WTC11 (cell line): ENCODE measurements around the gene CD86. TPM values are rescaled to one million over a fixed set of nuclear protein-coding genes. Genes with fewer than 3 reads are reported as not detected.

ENCODE experiments used
- ATAC-seq: fragments of 200-7000 bp; cut with Tn5 transposase; 2 replicates; pipeline ENCODE4 v1.10.0; 2021; ENCODE audit warnings: mild to moderate bottlenecking, moderate library complexity
- CTCF ChIA-PET: fragments of 300-600 bp; sonication (Branson Sonifier 250); formaldehyde crosslinking; loops from one replicate; lab custom pipeline; 2021; ENCODE audit warnings: antibody characterized with exemption; lab: Charles Lee
- POLR2A ChIA-PET: fragments of 350-600 bp; sonication (Branson Sonifier 250); formaldehyde crosslinking; loops from one replicate; lab custom pipeline; 2021; ENCODE audit warnings: antibody characterized with exemption; lab: Charles Lee
- DNase-seq: peaks from one replicate; pipeline ENCODE4 v3.0.0; 2021; ENCODE audit warnings: low spot score
- H3K27ac Mint-ChIP-seq: 2 replicates; pipeline ENCODE4 v1.8.0; 2021; ENCODE audit warnings: mixed read lengths
- H3K27me3 Mint-ChIP-seq: 2 replicates; pipeline ENCODE4 v1.8.0; 2021; ENCODE audit warnings: low read depth, mild to moderate bottlenecking, moderate library complexity, mixed read lengths
- H3K36me3 Mint-ChIP-seq: 2 replicates; pipeline ENCODE4 v1.8.0; 2021; ENCODE audit warnings: mixed read lengths
- H3K4me1 Mint-ChIP-seq: 2 replicates; pipeline ENCODE4 v1.8.0; 2022; ENCODE audit warnings: mixed read lengths
- H3K4me3 Mint-ChIP-seq: 2 replicates; pipeline ENCODE4 v1.8.0; 2021; ENCODE audit warnings: mild to moderate bottlenecking, moderate library complexity, mixed read lengths
- H3K9me3 Mint-ChIP-seq: 2 replicates; pipeline ENCODE4 v1.8.0; 2021; ENCODE audit warnings: mixed read lengths
- EMX1 ChIP-seq: fragments of 250-450 bp; sonication (Bioruptor Pico); IDR thresholded peaks from 2 replicates; pipeline ENCODE4 v1.8.0; 2021; ENCODE audit warnings: mild to moderate bottlenecking
- ETV6 ChIP-seq: sonication (generic); formaldehyde crosslinking; IDR thresholded peaks from 2 replicates; pipeline ENCODE4 v1.8.1; 2022; ENCODE audit warnings: mild to moderate bottlenecking, missing genetic modification reagents
- FOXJ3 ChIP-seq: sonication (generic); formaldehyde crosslinking; IDR thresholded peaks from 2 replicates; pipeline ENCODE4 v1.9.0; 2021; ENCODE audit warnings: missing genetic modification reagents, mild to moderate bottlenecking, borderline replicate concordance
- GTF2I ChIP-seq: fragments of 250-450 bp; sonication (Bioruptor Pico); conservative IDR thresholded peaks from 2 replicates; pipeline ENCODE4 v1.4.0; 2021; ENCODE audit warnings: mild to moderate bottlenecking
- HMGA2 ChIP-seq: fragments of 250-450 bp; sonication (Bioruptor Pico); IDR thresholded peaks from 2 replicates; pipeline ENCODE4 v1.4.0; 2021; ENCODE audit warnings: mild to moderate bottlenecking, moderate library complexity
- HMGXB4 ChIP-seq: sonication (generic); formaldehyde crosslinking; IDR thresholded peaks from 2 replicates; pipeline ENCODE4 v1.8.1; 2023; ENCODE audit warnings: mild to moderate bottlenecking, moderate library complexity, missing genetic modification reagents
- IRF1 ChIP-seq: sonication (generic); formaldehyde crosslinking; IDR thresholded peaks from 2 replicates; pipeline ENCODE4 v1.8.0; 2023; ENCODE audit warnings: missing genetic modification reagents
- IRF2 ChIP-seq: sonication (generic); formaldehyde crosslinking; IDR thresholded peaks from 2 replicates; pipeline ENCODE4 v1.8.0; 2022; ENCODE audit warnings: low read depth, missing genetic modification reagents, borderline replicate concordance
- JAZF1 ChIP-seq: fragments of 250-450 bp; sonication (Bioruptor Pico); IDR thresholded peaks from 2 replicates; pipeline ENCODE4 v1.9.0; 2021; ENCODE audit warnings: moderate library complexity, mild to moderate bottlenecking, inconsistent platforms
- NR3C1 ChIP-seq: sonication (generic); formaldehyde crosslinking; conservative IDR thresholded peaks from 2 replicates; pipeline ENCODE4 v1.8.1; 2023; ENCODE audit warnings: low read depth, mild to moderate bottlenecking, missing genetic modification reagents
- SMAD3 ChIP-seq: sonication (generic); formaldehyde crosslinking; IDR thresholded peaks from 2 replicates; pipeline ENCODE4 v1.8.0; 2022; ENCODE audit warnings: missing genetic modification reagents, mild to moderate bottlenecking, borderline replicate concordance
- TEAD1 ChIP-seq: sonication (generic); formaldehyde crosslinking; IDR thresholded peaks from 2 replicates; pipeline ENCODE4 v1.8.0; 2022; ENCODE audit warnings: mild to moderate bottlenecking, missing genetic modification reagents
- ZNF121 ChIP-seq: sonication (generic); formaldehyde crosslinking; IDR thresholded peaks from 2 replicates; pipeline ENCODE4 v1.8.0; 2023; ENCODE audit warnings: missing genetic modification reagents
- ZNF219 ChIP-seq: sonication (generic); formaldehyde crosslinking; IDR thresholded peaks from 2 replicates; pipeline ENCODE4 v1.8.0; 2023; ENCODE audit warnings: missing genetic modification reagents, mild to moderate bottlenecking, borderline replicate concordance
- ZNF263 ChIP-seq: sonication (generic); formaldehyde crosslinking; IDR thresholded peaks from 2 replicates; pipeline ENCODE4 v1.8.1; 2022; ENCODE audit warnings: low read depth, mild to moderate bottlenecking, moderate library complexity, missing genetic modification reagents
- ZNF317 ChIP-seq: sonication (generic); formaldehyde crosslinking; IDR thresholded peaks from 2 replicates; pipeline ENCODE4 v1.8.1; 2023; ENCODE audit warnings: low read depth, mild to moderate bottlenecking, moderate library complexity, missing genetic modification reagents, borderline replicate concordance
- ZNF671 ChIP-seq: fragments of 250-450 bp; sonication (Bioruptor Pico); IDR thresholded peaks from 2 replicates; pipeline ENCODE4 v1.8.0; 2021; ENCODE audit warnings: mild to moderate bottlenecking
- total RNA-seq: library from RNA; stranded (reverse); gene quantifications from 3 replicates; pipeline ENCODE4 v1.2.3, GENCODE V29; 2021
- TF ChIP-seq, protein P1 (sequence below): sonication (generic); formaldehyde crosslinking; IDR thresholded peaks from 2 replicates; pipeline ENCODE4 v1.8.1; 2023; ENCODE audit warnings: mild to moderate bottlenecking, missing genetic modification reagents
- TF ChIP-seq, protein P2 (sequence below): fragments of 200-600 bp; IDR thresholded peaks from 2 replicates; pipeline ENCODE4 v1.8.0; 2022; ENCODE audit warnings: antibody characterized with exemption
- TF ChIP-seq, protein P3 (sequence below): sonication (generic); formaldehyde crosslinking; IDR thresholded peaks from 2 replicates; pipeline ENCODE4 v1.8.1; 2022; ENCODE audit warnings: mild to moderate bottlenecking, missing genetic modification reagents, moderate library complexity, borderline replicate concordance

The CD86 gene
- total RNA-seq, 1 experiment from 2014 or later = 0.61 TPM

GRCh38 chr3:122031123-122031468 lies 24.1 kb upstream of the CD86 start (continued):
- TF ChIP-seq TEAD1 (no peak), ZNF317 (CRISPR knock-in tag) (no peak), IRF1 (CRISPR knock-in tag) (no peak), ZNF263 (no peak), ZNF671 (CRISPR knock-in tag) (no peak), EMX1 (CRISPR knock-in tag) (no peak), HMGXB4 (no peak), HMGA2 (no peak), JAZF1 (CRISPR knock-in tag) (no peak)
- TF ChIP-seq, protein P1, sequence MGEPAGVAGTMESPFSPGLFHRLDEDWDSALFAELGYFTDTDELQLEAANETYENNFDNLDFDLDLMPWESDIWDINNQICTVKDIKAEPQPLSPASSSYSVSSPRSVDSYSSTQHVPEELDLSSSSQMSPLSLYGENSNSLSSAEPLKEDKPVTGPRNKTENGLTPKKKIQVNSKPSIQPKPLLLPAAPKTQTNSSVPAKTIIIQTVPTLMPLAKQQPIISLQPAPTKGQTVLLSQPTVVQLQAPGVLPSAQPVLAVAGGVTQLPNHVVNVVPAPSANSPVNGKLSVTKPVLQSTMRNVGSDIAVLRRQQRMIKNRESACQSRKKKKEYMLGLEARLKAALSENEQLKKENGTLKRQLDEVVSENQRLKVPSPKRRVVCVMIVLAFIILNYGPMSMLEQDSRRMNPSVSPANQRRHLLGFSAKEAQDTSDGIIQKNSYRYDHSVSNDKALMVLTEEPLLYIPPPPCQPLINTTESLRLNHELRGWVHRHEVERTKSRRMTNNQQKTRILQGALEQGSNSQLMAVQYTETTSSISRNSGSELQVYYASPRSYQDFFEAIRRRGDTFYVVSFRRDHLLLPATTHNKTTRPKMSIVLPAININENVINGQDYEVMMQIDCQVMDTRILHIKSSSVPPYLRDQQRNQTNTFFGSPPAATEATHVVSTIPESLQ = no peak

GRCh38 chr3:122032531-122032930 lies 22.6 kb upstream of the CD86 start:
- peaks cover 5% of the 10 kb centered on the region for H3K4me1 Mint-ChIP-seq
- POLR2A ChIA-PET = no interaction called here
- peaks cover 28% of the 10 kb centered on the region for H3K36me3 Mint-ChIP-seq
- TF ChIP-seq ETV6 (CRISPR knock-in tag) (no peak), IRF2 (CRISPR knock-in tag) (no peak)
- TF ChIP-seq, all 79 proteins: peak for 0
- H3K27me3 Mint-ChIP-seq = peaks cover 5% of the 10 kb centered on the region; the same call in 1 of the 2 replicates
- DNase-seq (no peak), ATAC-seq (no peak)
- peaks cover 39% of the 10 kb centered on the region for H3K9me3 Mint-ChIP-seq
- H3K4me3 Mint-ChIP-seq = no peak overlapping the region
- CTCF ChIA-PET = no interaction called here
- H3K27ac Mint-ChIP-seq = no peak overlapping the region

GRCh38 chr3:122033023-122033422 lies 22.1 kb upstream of the CD86 start:
- Mint-ChIP-seq H3K27ac (no peak overlapping the region), H3K9me3 (peaks cover 44% of the 10 kb centered on the region), H3K27me3 (peaks cover 5% of the 10 kb centered on the region; the same call in 1 of the 2 replicates), H3K4me3 (no peak overlapping the region), H3K36me3 (peaks cover 33% of the 10 kb centered on the region), H3K4me1 (peaks cover 5% of the 10 kb centered on the region)
- ChIA-PET POLR2A (no interaction called here), CTCF (no interaction called here)
- DNase-seq (no peak), ATAC-seq (no peak)
- no peak for TF ChIP-seq FOXJ3
- no peak for TF ChIP-seq ZNF121 (CRISPR knock-in tag)
- no peak for TF ChIP-seq GTF2I (CRISPR knock-in tag)
- no peak for TF ChIP-seq EMX1 (CRISPR knock-in tag)
- TF ChIP-seq, protein P2, sequence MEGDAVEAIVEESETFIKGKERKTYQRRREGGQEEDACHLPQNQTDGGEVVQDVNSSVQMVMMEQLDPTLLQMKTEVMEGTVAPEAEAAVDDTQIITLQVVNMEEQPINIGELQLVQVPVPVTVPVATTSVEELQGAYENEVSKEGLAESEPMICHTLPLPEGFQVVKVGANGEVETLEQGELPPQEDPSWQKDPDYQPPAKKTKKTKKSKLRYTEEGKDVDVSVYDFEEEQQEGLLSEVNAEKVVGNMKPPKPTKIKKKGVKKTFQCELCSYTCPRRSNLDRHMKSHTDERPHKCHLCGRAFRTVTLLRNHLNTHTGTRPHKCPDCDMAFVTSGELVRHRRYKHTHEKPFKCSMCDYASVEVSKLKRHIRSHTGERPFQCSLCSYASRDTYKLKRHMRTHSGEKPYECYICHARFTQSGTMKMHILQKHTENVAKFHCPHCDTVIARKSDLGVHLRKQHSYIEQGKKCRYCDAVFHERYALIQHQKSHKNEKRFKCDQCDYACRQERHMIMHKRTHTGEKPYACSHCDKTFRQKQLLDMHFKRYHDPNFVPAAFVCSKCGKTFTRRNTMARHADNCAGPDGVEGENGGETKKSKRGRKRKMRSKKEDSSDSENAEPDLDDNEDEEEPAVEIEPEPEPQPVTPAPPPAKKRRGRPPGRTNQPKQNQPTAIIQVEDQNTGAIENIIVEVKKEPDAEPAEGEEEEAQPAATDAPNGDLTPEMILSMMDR = no peak
- TF ChIP-seq ZNF219 (CRISPR knock-in tag) = no peak
- TF ChIP-seq SMAD3 (CRISPR knock-in tag) = no peak
- TF ChIP-seq, protein P3, sequence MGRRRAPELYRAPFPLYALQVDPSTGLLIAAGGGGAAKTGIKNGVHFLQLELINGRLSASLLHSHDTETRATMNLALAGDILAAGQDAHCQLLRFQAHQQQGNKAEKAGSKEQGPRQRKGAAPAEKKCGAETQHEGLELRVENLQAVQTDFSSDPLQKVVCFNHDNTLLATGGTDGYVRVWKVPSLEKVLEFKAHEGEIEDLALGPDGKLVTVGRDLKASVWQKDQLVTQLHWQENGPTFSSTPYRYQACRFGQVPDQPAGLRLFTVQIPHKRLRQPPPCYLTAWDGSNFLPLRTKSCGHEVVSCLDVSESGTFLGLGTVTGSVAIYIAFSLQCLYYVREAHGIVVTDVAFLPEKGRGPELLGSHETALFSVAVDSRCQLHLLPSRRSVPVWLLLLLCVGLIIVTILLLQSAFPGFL = no peak
- TF ChIP-seq ZNF671 (CRISPR knock-in tag) = no peak
- no peak for TF ChIP-seq NR3C1 (CRISPR knock-in tag)
